SH-SY5Y (cell line): Measurements from ENCODE around the gene UBD.

Experiments
- GATA2 ChIP-seq: IDR thresholded peaks from 2 replicates; pipeline ENCODE4 v1.6.1; 2011; ENCODE audit warnings: mild to moderate bottlenecking, low read depth, low read length
- GATA3 ChIP-seq: IDR thresholded peaks from 2 replicates; pipeline ENCODE4 v1.6.1; 2011; ENCODE audit warnings: low read depth, mild to moderate bottlenecking, low read length, moderate library complexity

- TF ChIP-seq GATA2 = no peak
- no peak for TF ChIP-seq GATA3
Measured at GRCh38 chr6:29522227-29522626, 37.3 kb downstream of the UBD start.
